ENCODE results near the gene PUM2. TPM values are rescaled to one million over a fixed set of nuclear protein-coding genes. Genes with fewer than 3 reads are reported as not detected.

Gene PUM2
- total and polyA plus RNA-seq, 2 experiments from 2014 or later = 13.6 to 18.3 TPM

- no peaks in the 10 kb centered on the region for H3K9me3 ChIP-seq (ENCODE audit: low read depth)
- 76 to 78% methylated on average over 9 of the region's 9 CpGs for WGBS, 2 experiments (ENCODE audit: low coverage in 1 of 2, low lambda C conversion rate in 2 of 2, missing lambda C conversion rate in 2 of 2)
- no peak overlapping the region for H3K27ac ChIP-seq
- H3K79me2 ChIP-seq (ENCODE audit: insufficient read depth) = no peaks in the 10 kb centered on the region
- no peaks in the 10 kb centered on the region for H3K9me2 ChIP-seq (ENCODE audit: insufficient read depth)
- H3K9ac ChIP-seq = no peak overlapping the region
- DNase-seq = no peak
- H4K20me1 ChIP-seq (ENCODE audit: insufficient read depth) = no peaks in the 10 kb centered on the region
- in situ Hi-C loops (cut with MboI) = no loop called here
- TF ChIP-seq EZH2 (IDR thresholded peaks at IDR 0.05; ENCODE audit: insufficient read depth, poor library complexity, severe bottlenecking) = no peak
- TF ChIP-seq EZH2phosphoT487 (IDR thresholded peaks at IDR 0.05; ENCODE audit: insufficient read depth, low read depth) = no peak
- H3K36me3 ChIP-seq (ENCODE audit: low read depth) = no peaks in the 10 kb centered on the region
- H3K4me1 ChIP-seq (ENCODE audit: insufficient read depth) = no peaks in the 10 kb centered on the region
- H3K4me2 ChIP-seq (ENCODE audit: unreplicated experiment) = no peak overlapping the region
- H3K4me3 ChIP-seq = no peak overlapping the region
- H2AFZ ChIP-seq = no peak overlapping the region
- H3F3A ChIP-seq (ENCODE audit: insufficient read depth) = no peaks in the 10 kb centered on the region
- no peaks in the 10 kb centered on the region for H3K27me3 ChIP-seq (replicated peaks; ENCODE audit: insufficient read depth)
Observed at GRCh38 chr2:20213651-20214565, 136.7 kb downstream of the PUM2 start.

GRCh38 chr2:20212871-20213503 lies 137.7 kb downstream of the PUM2 start:
- no peaks in the 10 kb centered on the region for H3F3A ChIP-seq (ENCODE audit: insufficient read depth)
- in situ Hi-C loops (cut with MboI) = no loop called here
- H3K9ac ChIP-seq = no peak overlapping the region
- H3K36me3 ChIP-seq (ENCODE audit: low read depth) = no peaks in the 10 kb centered on the region
- H3K9me2 ChIP-seq (ENCODE audit: insufficient read depth) = no peaks in the 10 kb centered on the region
- no peak for DNase-seq
- H3K79me2 ChIP-seq (ENCODE audit: insufficient read depth) = no peaks in the 10 kb centered on the region
- H4K20me1 ChIP-seq (ENCODE audit: insufficient read depth) = no peaks in the 10 kb centered on the region
- no peak overlapping the region for H3K4me3 ChIP-seq
- H3K27ac ChIP-seq = no peak overlapping the region
- H3K27me3 ChIP-seq (replicated peaks; ENCODE audit: insufficient read depth) = no peaks in the 10 kb centered on the region
- H3K4me2 ChIP-seq (ENCODE audit: unreplicated experiment) = no peak overlapping the region
- TF ChIP-seq EZH2phosphoT487 (IDR thresholded peaks at IDR 0.05; ENCODE audit: insufficient read depth, low read depth) = no peak
- H3K9me3 ChIP-seq (ENCODE audit: low read depth) = no peaks in the 10 kb centered on the region
- H3K4me1 ChIP-seq (ENCODE audit: insufficient read depth) = no peaks in the 10 kb centered on the region
- H2AFZ ChIP-seq = no peak overlapping the region
- WGBS, 2 experiments (ENCODE audit: low coverage in 1 of 2, low lambda C conversion rate in 2 of 2, missing lambda C conversion rate in 2 of 2) = 89 to 90% methylated on average over 12 to 16 of the region's 16 CpGs

GRCh38 chr2:20212459-20212870 lies 138.2 kb downstream of the PUM2 start:
- no peaks in the 10 kb centered on the region for H3K79me2 ChIP-seq (ENCODE audit: insufficient read depth)
- H3K36me3 ChIP-seq (ENCODE audit: low read depth) = no peaks in the 10 kb centered on the region
- no peak overlapping the region for H3K4me3 ChIP-seq
- no peak overlapping the region for H3K9ac ChIP-seq
- H4K20me1 ChIP-seq (ENCODE audit: insufficient read depth) = no peaks in the 10 kb centered on the region
- 80 to 82% methylated on average over 11 of the region's 11 CpGs for WGBS, 2 experiments (ENCODE audit: low coverage in 1 of 2, low lambda C conversion rate in 2 of 2, missing lambda C conversion rate in 2 of 2)
- H3K9me2 ChIP-seq (ENCODE audit: insufficient read depth) = no peaks in the 10 kb centered on the region
- H2AFZ ChIP-seq = no peak overlapping the region
- no peak for DNase-seq
- H3K27me3 ChIP-seq (replicated peaks; ENCODE audit: insufficient read depth) = no peaks in the 10 kb centered on the region
- in situ Hi-C loops (cut with MboI) = no loop called here
- H3F3A ChIP-seq (ENCODE audit: insufficient read depth) = no peaks in the 10 kb centered on the region
- no peak overlapping the region for H3K27ac ChIP-seq
- no peak overlapping the region for H3K4me2 ChIP-seq (ENCODE audit: unreplicated experiment)
- H3K4me1 ChIP-seq (ENCODE audit: insufficient read depth) = no peaks in the 10 kb centered on the region
- no peak for TF ChIP-seq EZH2phosphoT487 (IDR thresholded peaks at IDR 0.05; ENCODE audit: insufficient read depth, low read depth)
- TF ChIP-seq EZH2 (IDR thresholded peaks at IDR 0.05; ENCODE audit: insufficient read depth, poor library complexity, severe bottlenecking) = no peak
- no peaks in the 10 kb centered on the region for H3K9me3 ChIP-seq (ENCODE audit: low read depth)

- no peak for DNase-seq
- in situ Hi-C loops (cut with MboI) = no loop called here
Observed at GRCh38 chr2:20211860-20212458, 138.7 kb downstream of the PUM2 start.

More at GRCh38 chr2:20211860-20212458, 138.7 kb downstream of the PUM2 start:
- no peaks in the 10 kb centered on the region for H3K27me3 ChIP-seq (replicated peaks; ENCODE audit: insufficient read depth)
- no peaks in the 10 kb centered on the region for H3K36me3 ChIP-seq (ENCODE audit: low read depth)
- no peak overlapping the region for H3K4me2 ChIP-seq (ENCODE audit: unreplicated experiment)
- WGBS, 2 experiments (ENCODE audit: low coverage in 1 of 2, low lambda C conversion rate in 2 of 2, missing lambda C conversion rate in 2 of 2) = 94 to 95% methylated on average over 13 to 14 of the region's 14 CpGs
- no peaks in the 10 kb centered on the region for H3K4me1 ChIP-seq (ENCODE audit: insufficient read depth)
- H3K9me3 ChIP-seq (ENCODE audit: low read depth) = no peaks in the 10 kb centered on the region
- no peak overlapping the region for H3K27ac ChIP-seq
- TF ChIP-seq EZH2 (IDR thresholded peaks at IDR 0.05; ENCODE audit: insufficient read depth, poor library complexity, severe bottlenecking) (no peak), EZH2phosphoT487 (IDR thresholded peaks at IDR 0.05; ENCODE audit: insufficient read depth, low read depth) (no peak)
- no peaks in the 10 kb centered on the region for H3K9me2 ChIP-seq (ENCODE audit: insufficient read depth)
- no peak overlapping the region for H3K4me3 ChIP-seq
- no peaks in the 10 kb centered on the region for H4K20me1 ChIP-seq (ENCODE audit: insufficient read depth)
- no peak overlapping the region for H2AFZ ChIP-seq
- no peaks in the 10 kb centered on the region for H3K79me2 ChIP-seq (ENCODE audit: insufficient read depth)
- no peak overlapping the region for H3K9ac ChIP-seq
- no peaks in the 10 kb centered on the region for H3F3A ChIP-seq (ENCODE audit: insufficient read depth)

All from GM23248 (cell line).